KMS-11 (cell line): ENCODE measurements around the gene ARHGEF17.

Experiments used
- H2AFZ ChIP-seq: fragments of 200-600 bp; sonication (generic); 2 replicates; pipeline ENCODE4 v1.6.1; 2016; ENCODE audit warnings: antibody characterized with exemption, mixed run types, low read depth
- H3K27ac ChIP-seq: fragments of 200-600 bp; sonication (generic); 2 replicates; pipeline ENCODE4 v1.6.1; 2016; ENCODE audit warnings: mild to moderate bottlenecking, mixed run types
- H3K27me3 ChIP-seq: fragments of 200-600 bp; sonication (generic); 2 replicates; pipeline ENCODE4 v1.6.1; 2017; ENCODE audit warnings: mild to moderate bottlenecking, low read depth, mixed run types, moderate library complexity; ENCODE audit not compliant: insufficient read depth
- H3K36me3 ChIP-seq: fragments of 200-600 bp; sonication (generic); 2 replicates; pipeline ENCODE4 v1.6.1; 2017; ENCODE audit warnings: mild to moderate bottlenecking, mixed run types; ENCODE audit not compliant: insufficient read depth
- H3K4me1 ChIP-seq: fragments of 200-600 bp; sonication (generic); 2 replicates; pipeline ENCODE4 v1.6.1; 2016; ENCODE audit warnings: mild to moderate bottlenecking, low read depth, mixed run types; ENCODE audit not compliant: poor library complexity, severe bottlenecking
- H3K4me2 ChIP-seq: fragments of 200-600 bp; sonication (generic); 2 replicates; pipeline ENCODE4 v1.7.0; 2016; ENCODE audit warnings: mild to moderate bottlenecking, mixed run types
- H3K4me3 ChIP-seq: fragments of 200-600 bp; sonication (generic); IDR thresholded peaks from 2 replicates; pipeline ENCODE4 v1.6.1; 2017; ENCODE audit warnings: low read depth, low read length, mixed read lengths; ENCODE audit not compliant: insufficient read depth
- H3K79me2 ChIP-seq: fragments of 200-600 bp; sonication (generic); 2 replicates; pipeline ENCODE4 v1.6.1; 2016; ENCODE audit warnings: low read depth, mixed run types; ENCODE audit not compliant: insufficient read depth
- H3K9ac ChIP-seq: fragments of 200-600 bp; sonication (generic); 2 replicates; pipeline ENCODE4 v1.6.1; 2016; ENCODE audit warnings: mild to moderate bottlenecking, mixed run types
- H4K20me1 ChIP-seq: fragments of 200-600 bp; sonication (generic); 2 replicates; pipeline ENCODE4 v1.6.1; 2016; ENCODE audit warnings: mild to moderate bottlenecking, mixed run types; ENCODE audit not compliant: insufficient read depth
- TF ChIP-seq, protein P1 (sequence below): fragments of 200-600 bp; sonication (generic); conservative IDR thresholded peaks from 2 replicates; pipeline ENCODE4 v1.6.1; 2017; ENCODE audit warnings: low read depth, mild to moderate bottlenecking, antibody characterized with exemption, low read length, moderate library complexity, mixed read lengths

The ARHGEF17 gene

DNA sequence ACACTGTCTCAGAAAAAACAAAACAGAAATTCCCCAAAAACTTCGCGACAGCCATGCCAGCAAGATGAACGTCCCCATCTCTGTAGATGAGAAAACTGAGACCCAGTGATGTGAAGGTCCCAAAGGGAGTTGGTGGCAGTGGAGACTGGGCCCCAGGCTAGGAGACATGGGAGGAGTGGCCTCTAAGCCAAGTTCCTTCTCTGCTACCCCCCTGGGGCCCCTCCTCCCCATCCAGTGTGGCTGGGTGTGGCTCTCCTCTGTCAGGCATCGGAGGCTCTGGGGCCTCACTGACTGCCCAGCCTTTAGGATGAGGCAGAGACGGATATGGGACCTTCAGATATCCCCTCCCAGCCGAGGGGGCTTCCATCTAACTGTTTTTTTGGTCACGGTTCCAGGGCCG is 77.9 kb downstream of the ARHGEF17 start:
- Histone ChIP-seq H3K36me3 (no peaks in the 10 kb centered on the region), H2AFZ (no peak overlapping the region), H3K79me2 (peaks cover 15% of the 10 kb centered on the region; the same call in 1 of the 2 replicates), H3K9ac (no peak overlapping the region), H3K4me2 (no peak overlapping the region), H3K27ac (no peak overlapping the region), H3K27me3 (no peaks in the 10 kb centered on the region), H3K4me1 (peaks cover 56% of the 10 kb centered on the region), H3K4me3 (no peak overlapping the region), H4K20me1 (no peaks in the 10 kb centered on the region)
- TF ChIP-seq, protein P1, sequence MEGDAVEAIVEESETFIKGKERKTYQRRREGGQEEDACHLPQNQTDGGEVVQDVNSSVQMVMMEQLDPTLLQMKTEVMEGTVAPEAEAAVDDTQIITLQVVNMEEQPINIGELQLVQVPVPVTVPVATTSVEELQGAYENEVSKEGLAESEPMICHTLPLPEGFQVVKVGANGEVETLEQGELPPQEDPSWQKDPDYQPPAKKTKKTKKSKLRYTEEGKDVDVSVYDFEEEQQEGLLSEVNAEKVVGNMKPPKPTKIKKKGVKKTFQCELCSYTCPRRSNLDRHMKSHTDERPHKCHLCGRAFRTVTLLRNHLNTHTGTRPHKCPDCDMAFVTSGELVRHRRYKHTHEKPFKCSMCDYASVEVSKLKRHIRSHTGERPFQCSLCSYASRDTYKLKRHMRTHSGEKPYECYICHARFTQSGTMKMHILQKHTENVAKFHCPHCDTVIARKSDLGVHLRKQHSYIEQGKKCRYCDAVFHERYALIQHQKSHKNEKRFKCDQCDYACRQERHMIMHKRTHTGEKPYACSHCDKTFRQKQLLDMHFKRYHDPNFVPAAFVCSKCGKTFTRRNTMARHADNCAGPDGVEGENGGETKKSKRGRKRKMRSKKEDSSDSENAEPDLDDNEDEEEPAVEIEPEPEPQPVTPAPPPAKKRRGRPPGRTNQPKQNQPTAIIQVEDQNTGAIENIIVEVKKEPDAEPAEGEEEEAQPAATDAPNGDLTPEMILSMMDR, result no peak

GRCh38 chr11:73386546-73386945 is 78.5 kb downstream of the ARHGEF17 start:
- Histone ChIP-seq H3K4me2 (no peak overlapping the region; the same call in 1 of the 2 replicates), H4K20me1 (no peaks in the 10 kb centered on the region), H3K36me3 (no peaks in the 10 kb centered on the region), H3K27ac (no peak overlapping the region), H3K4me1 (peaks cover 56% of the 10 kb centered on the region), H3K27me3 (no peaks in the 10 kb centered on the region), H3K79me2 (peaks cover 15% of the 10 kb centered on the region; the same call in 1 of the 2 replicates), H3K9ac (no peak overlapping the region), H2AFZ (no peak overlapping the region), H3K4me3 (no peak overlapping the region)
- TF ChIP-seq, protein P1, result no peak

GRCh38 chr11:73387594-73388264 is 79.7 kb downstream of the ARHGEF17 start:
- Histone ChIP-seq H3K27ac (no peak overlapping the region), H4K20me1 (no peaks in the 10 kb centered on the region)

GRCh38 chr11:73388265-73389133 is 80.4 kb downstream of the ARHGEF17 start:
- H3K4me3 ChIP-seq, result no peak overlapping the region
- H4K20me1 ChIP-seq, result no peaks in the 10 kb centered on the region
- H2AFZ ChIP-seq, result no peak overlapping the region
- H3K36me3 ChIP-seq, result no peaks in the 10 kb centered on the region
- no peak overlapping the region for H3K4me2 ChIP-seq
- peaks cover 15% of the 10 kb centered on the region; the same call in 1 of the 2 replicates for H3K79me2 ChIP-seq
- no peaks in the 10 kb centered on the region for H3K27me3 ChIP-seq
- no peak overlapping the region for H3K9ac ChIP-seq
- H3K4me1 ChIP-seq, result peaks cover 39% of the 10 kb centered on the region
- TF ChIP-seq, protein P1, result no peak
- H3K27ac ChIP-seq, result no peak overlapping the region

More at GRCh38 chr11:73387594-73388264, 79.7 kb downstream of the ARHGEF17 start:
- TF ChIP-seq, protein P1, result no peak
- H3K27me3 ChIP-seq, result no peaks in the 10 kb centered on the region
- H3K36me3 ChIP-seq, result no peaks in the 10 kb centered on the region
- H3K4me1 ChIP-seq, result peaks cover 46% of the 10 kb centered on the region
- no peak overlapping the region for H3K9ac ChIP-seq
- H2AFZ ChIP-seq, result no peak overlapping the region
- no peak overlapping the region for H3K4me2 ChIP-seq
- H3K4me3 ChIP-seq, result no peak overlapping the region
- peaks cover 15% of the 10 kb centered on the region; the same call in 1 of the 2 replicates for H3K79me2 ChIP-seq
